Endometrial microvascular endothelial cells (primary cell): ENCODE data around the gene CCDC97. TPM values are rescaled to one million over a fixed set of nuclear protein-coding genes. Genes with fewer than 3 reads are reported as not detected.

Experiments used
- total RNA-seq: library from RNA; depleted of rRNA; stranded (reverse); fragments of >200 nt; gene quantifications from one replicate; pipeline ENCODE4 v1.2.3, GENCODE V29; 2015; ENCODE audit errors: inconsistent ontology term

The CCDC97 gene
- total RNA-seq, 1 donor from 2014 or later, result 14.3 TPM

Other genes with a start within 250 kb of the CCDC97 start
- not detected for gene CYP2A13, start 221.7 kb upstream of the CCDC97 start, total RNA-seq
- not detected for gene CYP2F1, start 195.7 kb upstream of the CCDC97 start, total RNA-seq
- gene CYP2S1, start 117.0 kb upstream of the CCDC97 start, total RNA-seq, result 7.0 TPM
- 270 TPM for gene AXL, start 90.9 kb upstream of the CCDC97 start, total RNA-seq
- 141 TPM for gene HNRNPUL1, start 45.8 kb upstream of the CCDC97 start, total RNA-seq
- gene TGFB1, start 43.8 kb downstream of the CCDC97 start, total RNA-seq, result 31.8 TPM
- gene B9D2, start 54.0 kb downstream of the CCDC97 start, total RNA-seq, result 11.5 TPM
- gene TMEM91, start 66.4 kb downstream of the CCDC97 start, total RNA-seq, result 3.2 TPM
- 46.1 TPM for gene EXOSC5, start 87.2 kb downstream of the CCDC97 start, total RNA-seq
- gene BCKDHA, start 87.6 kb downstream of the CCDC97 start, total RNA-seq, result 50.5 TPM
- gene B3GNT8, start 117.2 kb downstream of the CCDC97 start, total RNA-seq, result 2.3 TPM
- 74.0 TPM for gene DMAC2, start 129.7 kb downstream of the CCDC97 start, total RNA-seq
- gene ERICH4, start 133.0 kb downstream of the CCDC97 start, total RNA-seq, result not detected